ENCODE data around the gene IL1RAPL1. TPM values are rescaled to one million over a fixed set of nuclear protein-coding genes. Genes with fewer than 3 reads are reported as not detected.

IL1RAPL1 gene
- total RNA-seq, 2 donors from 2014 or later = 0.54 TPM; not detected in 1

- H3K4me1 ChIP-seq (ENCODE audit: control insufficient read depth in 1 of 2, low read depth in 2 of 2) = no peaks in the 10 kb centered on the region
- H3K27me3 ChIP-seq (replicated peaks; ENCODE audit: insufficient read depth) = no peaks in the 10 kb centered on the region
- no peak overlapping the region for H3K4me3 ChIP-seq
- H3K9me3 ChIP-seq = no peaks in the 10 kb centered on the region
- no peak for ATAC-seq (ENCODE audit: insufficient number of reproducible peaks, low FRiP score, low read depth)
- no peak for TF ChIP-seq CTCF (IDR thresholded peaks at IDR 0.05)
- H3K36me3 ChIP-seq = no peaks in the 10 kb centered on the region
- no peak overlapping the region for H3K27ac ChIP-seq
- DNase-seq (ENCODE audit: low spot score) = no peak
Observed at GRCh38 chrX:29851857-29852605, 1264.8 kb downstream of the IL1RAPL1 start.

- TF ChIP-seq CTCF (IDR thresholded peaks at IDR 0.05) = no peak
- Histone ChIP-seq H3K4me1 (ENCODE audit: control insufficient read depth in 1 of 2, low read depth in 2 of 2) (no peaks in the 10 kb centered on the region), H3K36me3 (no peaks in the 10 kb centered on the region), H3K27me3 (replicated peaks; ENCODE audit: insufficient read depth) (no peaks in the 10 kb centered on the region), H3K9me3 (no peaks in the 10 kb centered on the region), H3K4me3 (no peak overlapping the region), H3K27ac (no peak overlapping the region)
- DNase-seq (ENCODE audit: low spot score) (no peak), ATAC-seq (ENCODE audit: insufficient number of reproducible peaks, low FRiP score, low read depth) (no peak)
Observed at GRCh38 chrX:29852767-29853166, 1265.5 kb downstream of the IL1RAPL1 start.

- ATAC-seq (ENCODE audit: insufficient number of reproducible peaks, low FRiP score, low read depth) (no peak), DNase-seq (ENCODE audit: low spot score) (no peak)
- Histone ChIP-seq H3K4me1 (ENCODE audit: control insufficient read depth in 1 of 2, low read depth in 2 of 2) (no peaks in the 10 kb centered on the region), H3K36me3 (no peaks in the 10 kb centered on the region), H3K27me3 (replicated peaks; ENCODE audit: insufficient read depth) (no peaks in the 10 kb centered on the region), H3K27ac (no peak overlapping the region), H3K4me3 (no peak overlapping the region), H3K9me3 (no peaks in the 10 kb centered on the region)
- no peak for TF ChIP-seq CTCF (IDR thresholded peaks at IDR 0.05)
Observed at GRCh38 chrX:29858714-29859113, 1271.5 kb downstream of the IL1RAPL1 start.

- Histone ChIP-seq H3K9me3 (no peaks in the 10 kb centered on the region), H3K36me3 (no peaks in the 10 kb centered on the region), H3K4me3 (no peak overlapping the region), H3K27ac (no peak overlapping the region), H3K4me1 (ENCODE audit: control insufficient read depth in 1 of 2, low read depth in 2 of 2) (no peaks in the 10 kb centered on the region), H3K27me3 (replicated peaks; ENCODE audit: insufficient read depth) (no peaks in the 10 kb centered on the region)
- TF ChIP-seq CTCF (IDR thresholded peaks at IDR 0.05) = no peak
- no peak for DNase-seq (ENCODE audit: low spot score)
- ATAC-seq (ENCODE audit: insufficient number of reproducible peaks, low FRiP score, low read depth) = no peak
Observed at GRCh38 chrX:29862126-29862677, 1275.0 kb downstream of the IL1RAPL1 start.

- no peak for TF ChIP-seq CTCF (IDR thresholded peaks at IDR 0.05)
- Histone ChIP-seq H3K27ac (no peak overlapping the region), H3K9me3 (no peaks in the 10 kb centered on the region), H3K27me3 (replicated peaks; ENCODE audit: insufficient read depth) (no peaks in the 10 kb centered on the region), H3K4me3 (no peak overlapping the region), H3K36me3 (no peaks in the 10 kb centered on the region), H3K4me1 (ENCODE audit: control insufficient read depth in 1 of 2, low read depth in 2 of 2) (no peaks in the 10 kb centered on the region)
- no peak for ATAC-seq (ENCODE audit: insufficient number of reproducible peaks, low FRiP score, low read depth)
- no peak for DNase-seq (ENCODE audit: low spot score)
Observed at GRCh38 chrX:29867971-29868370, 1280.7 kb downstream of the IL1RAPL1 start.

All from thoracic aorta (tissue), 2 donors.